ENCODE data around the gene NDOR1.

The NDOR1 gene

GRCh38 chr9:137160716-137161557 lies 44.6 kb upstream of the NDOR1 start:
- no peak overlapping the region for H3K9ac ChIP-seq (ENCODE audit: low read length)
- no peak overlapping the region for H3K27ac ChIP-seq (ENCODE audit: low read depth, low read length, poor library complexity, severe bottlenecking)
- H3K4me1 ChIP-seq (ENCODE audit: insufficient read depth, low read length, severe bottlenecking) = peaks cover 7% of the 10 kb centered on the region
- no peaks in the 10 kb centered on the region for H3K9me3 ChIP-seq (ENCODE audit: low read length)
- TF ChIP-seq CTCF (IDR thresholded peaks at IDR 0.05; ENCODE audit: low read length) (no peak), EZH2 (IDR thresholded peaks at IDR 0.05; ENCODE audit: borderline replicate concordance, low read length) (no peak)
- no peak overlapping the region for H2AFZ ChIP-seq (ENCODE audit: low read length)
- H4K20me1 ChIP-seq (ENCODE audit: insufficient read depth, low read length) = no peaks in the 10 kb centered on the region
- no peaks in the 10 kb centered on the region for H3K36me3 ChIP-seq (ENCODE audit: insufficient read depth, low read length)
- peaks cover 23% of the 10 kb centered on the region for H3K27me3 ChIP-seq (ENCODE audit: insufficient read depth, low read length)
- no peaks in the 10 kb centered on the region for H3F3A ChIP-seq (ENCODE audit: insufficient read depth, low read length)
- no peaks in the 10 kb centered on the region for H3K9me2 ChIP-seq (ENCODE audit: low read depth, low read length)
- no peak overlapping the region for H3K4me3 ChIP-seq (ENCODE audit: low read depth, low read length, poor library complexity, severe bottlenecking)
- H3K79me2 ChIP-seq (ENCODE audit: insufficient read depth, low read length) = no peaks in the 10 kb centered on the region
- no peak overlapping the region for H3K4me2 ChIP-seq (ENCODE audit: low read length)

DNA sequence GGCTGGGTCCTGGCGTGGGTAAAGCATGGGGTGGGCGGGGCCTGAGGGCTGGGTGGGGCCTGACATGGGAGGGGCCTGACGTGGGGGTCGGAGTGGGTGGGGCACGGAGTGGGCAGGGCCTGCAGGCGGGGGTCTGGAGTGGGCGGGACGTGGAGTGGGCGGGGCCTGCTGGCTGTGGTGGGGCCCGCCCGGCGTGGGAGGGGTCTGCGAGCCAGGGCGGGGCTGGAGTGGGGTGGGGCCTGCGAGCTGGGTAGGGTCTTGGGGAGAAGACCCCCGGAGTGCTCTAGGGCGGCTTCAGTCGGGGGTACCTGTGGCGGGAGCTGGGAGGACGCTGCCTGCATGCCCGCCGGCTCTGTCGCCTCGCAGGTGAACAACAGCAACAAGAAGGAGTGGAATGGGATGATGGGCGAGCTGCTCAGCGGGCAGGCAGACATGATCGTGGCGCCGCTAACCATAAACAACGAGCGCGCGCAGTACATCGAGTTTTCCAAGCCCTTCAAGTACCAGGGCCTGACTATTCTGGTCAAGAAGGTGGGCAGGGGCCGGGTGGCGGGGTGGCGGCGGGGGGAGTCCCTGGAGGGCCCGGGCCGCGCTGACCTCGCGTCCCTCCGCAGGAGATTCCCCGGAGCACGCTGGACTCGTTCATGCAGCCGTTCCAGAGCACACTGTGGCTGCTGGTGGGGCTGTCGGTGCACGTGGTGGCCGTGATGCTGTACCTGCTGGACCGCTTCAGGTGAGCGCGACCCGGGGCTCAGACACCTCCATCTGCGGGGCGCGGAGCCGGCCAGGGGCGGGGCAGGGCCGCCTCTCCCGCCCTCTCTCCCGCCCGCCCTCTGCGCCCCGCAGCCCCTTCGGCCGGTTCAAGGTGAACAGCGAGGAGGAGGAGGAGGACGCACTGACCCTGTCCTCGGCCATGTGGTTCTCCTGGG lies 43.7 kb upstream of the NDOR1 start:
- H3K27ac ChIP-seq (ENCODE audit: low read depth, low read length, poor library complexity, severe bottlenecking) = no peak overlapping the region
- H3K4me2 ChIP-seq (ENCODE audit: low read length) = no peak overlapping the region
- H3K4me1 ChIP-seq (ENCODE audit: insufficient read depth, low read length, severe bottlenecking) = peaks cover 4% of the 10 kb centered on the region
- H2AFZ ChIP-seq (ENCODE audit: low read length) = no peak overlapping the region
- peaks cover 32% of the 10 kb centered on the region for H3K27me3 ChIP-seq (ENCODE audit: insufficient read depth, low read length)
- no peak overlapping the region for H3K9ac ChIP-seq (ENCODE audit: low read length)
- no peaks in the 10 kb centered on the region for H3K9me3 ChIP-seq (ENCODE audit: low read length)
- no peaks in the 10 kb centered on the region for H3K9me2 ChIP-seq (ENCODE audit: low read depth, low read length)
- H3F3A ChIP-seq (ENCODE audit: insufficient read depth, low read length) = no peaks in the 10 kb centered on the region
- no peaks in the 10 kb centered on the region for H3K79me2 ChIP-seq (ENCODE audit: insufficient read depth, low read length)
- TF ChIP-seq EZH2 (IDR thresholded peaks at IDR 0.05; ENCODE audit: borderline replicate concordance, low read length) = no peak
- no peak for TF ChIP-seq CTCF (IDR thresholded peaks at IDR 0.05; ENCODE audit: low read length)
- H3K4me3 ChIP-seq (ENCODE audit: low read depth, low read length, poor library complexity, severe bottlenecking) = no peak overlapping the region
- no peaks in the 10 kb centered on the region for H4K20me1 ChIP-seq (ENCODE audit: insufficient read depth, low read length)
- H3K36me3 ChIP-seq (ENCODE audit: insufficient read depth, low read length) = no peaks in the 10 kb centered on the region

- Histone ChIP-seq H3K4me3 (ENCODE audit: low read depth, low read length, poor library complexity, severe bottlenecking) (no peak overlapping the region), H3K4me1 (ENCODE audit: insufficient read depth, low read length, severe bottlenecking) (peaks cover 4% of the 10 kb centered on the region), H3K36me3 (ENCODE audit: insufficient read depth, low read length) (no peaks in the 10 kb centered on the region), H3K9me3 (ENCODE audit: low read length) (no peaks in the 10 kb centered on the region), H4K20me1 (ENCODE audit: insufficient read depth, low read length) (no peaks in the 10 kb centered on the region), H3K79me2 (ENCODE audit: insufficient read depth, low read length) (no peaks in the 10 kb centered on the region), H3K9me2 (ENCODE audit: low read depth, low read length) (no peaks in the 10 kb centered on the region), H2AFZ (ENCODE audit: low read length) (no peak overlapping the region), H3K9ac (ENCODE audit: low read length) (no peak overlapping the region), H3K27ac (ENCODE audit: low read depth, low read length, poor library complexity, severe bottlenecking) (no peak overlapping the region), H3F3A (ENCODE audit: insufficient read depth, low read length) (no peaks in the 10 kb centered on the region), H3K27me3 (ENCODE audit: insufficient read depth, low read length) (peaks cover 28% of the 10 kb centered on the region), H3K4me2 (ENCODE audit: low read length) (no peak overlapping the region)
- TF ChIP-seq CTCF (IDR thresholded peaks at IDR 0.05; ENCODE audit: low read length) (no peak), EZH2 (IDR thresholded peaks at IDR 0.05; ENCODE audit: borderline replicate concordance, low read length) (no peak)
Observed at GRCh38 chr9:137162505-137163364, 42.8 kb upstream of the NDOR1 start.

All from OCI-LY1 (cell line).